Neural crest cell (in vitro differentiated cells): ENCODE measurements around the gene COL6A1. TPM values are rescaled to one million over a fixed set of nuclear protein-coding genes. Genes with fewer than 3 reads are reported as not detected.
A peak's percentile ranks its signal among the peaks of the same experiment; 100 is the strongest.

Experiments used
- DNase-seq: peaks from one replicate; pipeline ENCODE4 v3.0.0; 2021; ENCODE audit warnings: low read depth, mixed read lengths, low spot score
- H3K27ac Mint-ChIP-seq: one replicate; pipeline ENCODE4 v1.8.0; 2021; ENCODE audit warnings: mild to moderate bottlenecking, mixed read lengths; ENCODE audit not compliant: unreplicated experiment
- H3K27me3 Mint-ChIP-seq: 2 replicates; pipeline ENCODE4 v1.8.0; 2021; ENCODE audit warnings: low read depth, mild to moderate bottlenecking, mixed read lengths
- H3K36me3 Mint-ChIP-seq: 2 replicates; pipeline ENCODE4 v1.8.0; 2021; ENCODE audit warnings: low read depth, mild to moderate bottlenecking, mixed read lengths
- H3K4me1 Mint-ChIP-seq: 2 replicates; pipeline ENCODE4 v1.8.0; 2021; ENCODE audit warnings: mixed read lengths
- H3K4me3 Mint-ChIP-seq: one replicate; pipeline ENCODE4 v1.8.0; 2021; ENCODE audit warnings: mild to moderate bottlenecking, mixed read lengths
- H3K9me3 Mint-ChIP-seq: 2 replicates; pipeline ENCODE4 v1.8.0; 2021; ENCODE audit warnings: mixed read lengths
- total RNA-seq: library from RNA; stranded (reverse); gene quantifications from 2 replicates; pipeline ENCODE4 v1.2.1, GENCODE V29; 2021
- TF ChIP-seq, protein P1 (sequence below): fragments of 200-600 bp; sonication (generic); conservative IDR thresholded peaks from 2 replicates; pipeline ENCODE4 v1.5.0; 2021; ENCODE audit warnings: antibody characterized with exemption, mild to moderate bottlenecking

COL6A1 gene
- total RNA-seq, 1 donor from 2014 or later = 120 TPM

- no peaks in the 10 kb centered on the region for H3K27me3 Mint-ChIP-seq
- no peak overlapping the region for H3K4me3 Mint-ChIP-seq
- H3K9me3 Mint-ChIP-seq = no peaks in the 10 kb centered on the region
- no peak overlapping the region for H3K27ac Mint-ChIP-seq
- DNase-seq = no peak
- peaks cover 21% of the 10 kb centered on the region for H3K4me1 Mint-ChIP-seq
- TF ChIP-seq, protein P1, sequence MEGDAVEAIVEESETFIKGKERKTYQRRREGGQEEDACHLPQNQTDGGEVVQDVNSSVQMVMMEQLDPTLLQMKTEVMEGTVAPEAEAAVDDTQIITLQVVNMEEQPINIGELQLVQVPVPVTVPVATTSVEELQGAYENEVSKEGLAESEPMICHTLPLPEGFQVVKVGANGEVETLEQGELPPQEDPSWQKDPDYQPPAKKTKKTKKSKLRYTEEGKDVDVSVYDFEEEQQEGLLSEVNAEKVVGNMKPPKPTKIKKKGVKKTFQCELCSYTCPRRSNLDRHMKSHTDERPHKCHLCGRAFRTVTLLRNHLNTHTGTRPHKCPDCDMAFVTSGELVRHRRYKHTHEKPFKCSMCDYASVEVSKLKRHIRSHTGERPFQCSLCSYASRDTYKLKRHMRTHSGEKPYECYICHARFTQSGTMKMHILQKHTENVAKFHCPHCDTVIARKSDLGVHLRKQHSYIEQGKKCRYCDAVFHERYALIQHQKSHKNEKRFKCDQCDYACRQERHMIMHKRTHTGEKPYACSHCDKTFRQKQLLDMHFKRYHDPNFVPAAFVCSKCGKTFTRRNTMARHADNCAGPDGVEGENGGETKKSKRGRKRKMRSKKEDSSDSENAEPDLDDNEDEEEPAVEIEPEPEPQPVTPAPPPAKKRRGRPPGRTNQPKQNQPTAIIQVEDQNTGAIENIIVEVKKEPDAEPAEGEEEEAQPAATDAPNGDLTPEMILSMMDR = no peak
- no peaks in the 10 kb centered on the region for H3K36me3 Mint-ChIP-seq
These were observed 40.5 kb downstream of the COL6A1 start for GRCh38 chr21:46021978-46022544.

DNA sequence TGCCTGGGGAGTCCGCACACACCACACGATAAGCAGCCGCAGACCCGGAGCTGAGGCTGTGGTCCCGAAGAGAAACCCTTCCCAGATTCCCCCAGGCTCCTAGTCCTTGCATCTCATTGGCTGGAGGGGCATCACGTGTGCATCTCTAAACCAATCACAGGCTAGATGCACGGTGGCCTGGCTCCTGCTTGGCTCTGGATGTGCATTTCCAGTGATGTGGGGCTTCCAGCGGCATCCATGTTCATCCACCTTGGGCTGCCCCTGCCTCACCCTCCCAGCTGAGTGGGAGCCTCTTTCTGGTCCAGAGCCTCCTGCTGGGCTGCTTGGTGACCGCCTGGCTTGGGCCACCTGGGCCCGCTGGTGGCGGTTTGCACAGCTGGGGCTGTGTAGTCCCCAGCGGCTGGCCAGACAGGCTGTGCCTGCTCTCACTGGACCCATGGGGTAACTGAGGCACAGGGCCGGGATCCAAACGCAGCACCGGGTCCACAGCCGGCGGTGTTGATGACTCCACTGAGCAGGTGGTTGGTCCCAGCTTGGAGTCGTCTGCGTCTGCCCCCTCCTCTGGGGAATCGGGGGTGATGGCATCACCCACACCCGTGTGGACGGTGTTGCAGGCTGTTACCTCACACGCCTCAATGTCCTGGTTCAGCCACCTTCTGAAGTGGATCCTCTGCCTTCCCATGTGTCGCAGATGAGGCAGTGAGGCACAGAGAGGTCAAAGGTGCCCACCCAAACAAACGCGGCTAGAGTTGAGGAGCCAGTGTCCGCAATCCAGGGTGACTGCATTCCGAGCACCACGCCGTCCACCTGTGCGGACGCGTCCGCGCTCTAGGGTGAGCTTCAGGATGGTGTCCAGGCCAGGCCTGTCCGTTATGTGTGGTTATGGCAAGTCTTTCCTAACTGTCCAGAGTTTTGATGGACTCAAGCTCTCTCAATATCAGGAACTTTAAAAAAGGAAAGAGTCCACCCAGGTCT is 41.3 kb downstream of the COL6A1 start:
- Mint-ChIP-seq H3K27ac (no peak overlapping the region), H3K4me3 (no peak overlapping the region), H3K4me1 (peaks cover 21% of the 10 kb centered on the region), H3K9me3 (no peaks in the 10 kb centered on the region), H3K36me3 (no peaks in the 10 kb centered on the region), H3K27me3 (no peaks in the 10 kb centered on the region)
- TF ChIP-seq, protein P1 = no peak
- DNase-seq = no peak

DNA sequence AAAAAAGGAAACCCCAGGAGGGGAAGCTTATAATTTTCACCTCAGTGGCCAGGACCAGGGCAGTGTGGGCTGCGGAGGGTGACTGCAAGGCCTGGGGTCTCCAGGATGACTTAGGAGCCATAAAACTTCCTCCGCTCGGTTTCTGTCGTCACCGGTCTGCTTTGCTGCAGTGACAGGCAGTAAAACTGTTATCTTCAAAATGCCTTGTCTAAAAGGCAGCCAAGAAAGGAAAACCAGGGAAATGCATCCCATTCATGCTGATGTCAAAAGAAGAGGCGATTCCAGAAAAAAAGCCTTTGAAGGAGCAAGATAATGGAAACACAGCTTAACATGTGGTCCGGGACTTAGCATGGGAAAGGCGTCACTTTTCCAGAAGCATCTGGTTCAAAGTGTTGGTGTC is 42.0 kb downstream of the COL6A1 start:
- DNase-seq = no peak
- Mint-ChIP-seq H3K4me3 (no peak overlapping the region), H3K36me3 (no peaks in the 10 kb centered on the region), H3K27ac (no peak overlapping the region), H3K9me3 (no peaks in the 10 kb centered on the region), H3K4me1 (peaks cover 19% of the 10 kb centered on the region), H3K27me3 (no peaks in the 10 kb centered on the region)
- TF ChIP-seq, protein P1 = no peak

DNA sequence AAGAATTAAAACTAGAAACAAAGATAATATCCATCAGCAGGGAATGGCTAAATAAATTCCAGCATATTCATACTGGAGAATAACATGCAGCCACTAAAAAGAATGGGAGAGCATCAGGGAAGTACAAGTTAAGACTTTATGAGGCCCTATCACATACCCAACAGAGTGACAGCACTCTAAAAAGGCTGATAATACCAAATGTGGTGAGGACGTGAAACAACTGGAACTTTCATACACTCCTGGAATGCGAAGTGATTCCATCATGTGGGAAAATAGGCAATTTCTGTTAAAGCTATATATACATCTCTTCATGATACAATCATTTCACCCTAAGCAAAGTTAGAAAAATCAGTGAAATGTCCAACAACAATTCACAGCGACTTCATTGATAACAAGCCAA is 42.6 kb downstream of the COL6A1 start:
- no peaks in the 10 kb centered on the region for H3K27me3 Mint-ChIP-seq
- no peak overlapping the region for H3K4me3 Mint-ChIP-seq
- H3K4me1 Mint-ChIP-seq = peaks cover 15% of the 10 kb centered on the region
- no peak overlapping the region for H3K27ac Mint-ChIP-seq
- DNase-seq = no peak
- TF ChIP-seq, protein P1 = no peak
- H3K36me3 Mint-ChIP-seq = peaks cover 4% of the 10 kb centered on the region
- peaks cover 2% of the 10 kb centered on the region for H3K9me3 Mint-ChIP-seq

DNA sequence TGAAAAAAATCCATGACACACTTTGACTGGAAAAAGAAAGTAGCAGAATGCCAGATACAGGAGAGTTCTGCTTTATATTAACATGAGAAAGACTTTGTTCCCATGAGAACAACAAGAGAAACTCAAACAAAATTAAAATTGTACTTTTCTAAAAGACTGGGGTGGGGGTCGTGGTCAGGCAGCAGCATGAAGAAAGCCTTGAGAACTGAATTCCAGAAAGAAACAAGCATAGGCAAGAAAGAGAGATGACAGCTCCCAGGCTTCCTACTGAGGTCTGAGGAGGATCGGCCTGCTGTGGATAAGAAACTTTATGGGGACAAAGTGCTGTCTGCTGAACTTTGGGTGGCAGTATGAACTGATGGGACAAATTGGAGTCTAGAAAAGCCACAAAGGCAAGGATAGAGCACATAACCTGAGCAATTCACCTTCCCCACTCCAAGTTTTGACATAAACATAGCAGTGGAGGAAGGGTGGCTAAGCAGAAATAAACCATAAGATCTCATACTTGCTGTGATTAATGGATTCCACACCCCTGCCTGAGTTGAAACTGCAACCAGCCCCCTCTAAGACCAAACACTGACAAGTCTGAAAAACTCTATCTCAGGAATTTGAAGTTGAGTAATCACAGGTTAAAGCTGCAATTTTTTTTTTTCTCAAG is 43.7 kb downstream of the COL6A1 start:
- Mint-ChIP-seq H3K9me3 (peaks cover 13% of the 10 kb centered on the region), H3K4me3 (no peak overlapping the region), H3K27ac (peak overlapping the region; percentile 35), H3K36me3 (peaks cover 15% of the 10 kb centered on the region), H3K27me3 (no peaks in the 10 kb centered on the region), H3K4me1 (peaks cover 11% of the 10 kb centered on the region)
- no peak for DNase-seq
- TF ChIP-seq, protein P1 = no peak
